NCI-H69 (cell line): ENCODE data around the gene HYCC1.
"Not testable (repeated sequence)": the region's sequence is repeated elsewhere in the genome, so short reads cannot be mapped to it uniquely, and the experiment has no call there.

Source experiments
- DNase-seq: peaks from one replicate; lab custom pipeline; 2025; lab: John Stamatoyannopoulos, UW

HYCC1 gene

GRCh38 chr7:22983257-22983855 is 30.6 kb downstream of the HYCC1 start:
- DNase-seq, result no peak

GRCh38 chr7:22980422-22980821 is 33.5 kb downstream of the HYCC1 start:
- no peak for DNase-seq

- no peak for DNase-seq
Observed at GRCh38 chr7:22979861-22980260, 34.1 kb downstream of the HYCC1 start.

- no peak for DNase-seq
Observed at GRCh38 chr7:22979251-22979650, 34.7 kb downstream of the HYCC1 start.

GRCh38 chr7:22974636-22975035 is 39.3 kb downstream of the HYCC1 start:
- not testable (repeated sequence) for DNase-seq

GRCh38 chr7:22972207-22972606 is 41.7 kb downstream of the HYCC1 start:
- DNase-seq, result peak; percentile 26

- DNase-seq, result no peak
Observed at GRCh38 chr7:22969010-22969431, 44.9 kb downstream of the HYCC1 start.
